ENCODE measurements around the gene AFF3. TPM values are rescaled to one million over a fixed set of nuclear protein-coding genes. Genes with fewer than 3 reads are reported as not detected.

AFF3 gene
- total and polyA plus RNA-seq, 4 donors, result 0.48 to 5.3 (median 2.3) TPM

GRCh38 chr2:99808361-99809200 is 333.8 kb downstream of the AFF3 start:
- DNase-seq (ENCODE audit: low spot score), result no peak
- Histone ChIP-seq H3K27ac (ENCODE audit: low read depth in 1 of 2, low read length in 2 of 2) (no peak overlapping the region), H3K27me3 (ENCODE audit: control insufficient read depth in 4 of 4, insufficient read depth in 4 of 4, low read length in 3 of 4) (no peaks in the 10 kb centered on the region), H3K4me3 (ENCODE audit: low read depth in 1 of 3, low read length in 3 of 3) (no peak overlapping the region), H3K9ac (ENCODE audit: low read depth in 1 of 2, low read length in 2 of 2) (no peak overlapping the region), H3K9me3 (ENCODE audit: control insufficient read depth in 4 of 4, low read length in 3 of 4) (no peaks in the 10 kb centered on the region), H3K36me3 (ENCODE audit: control insufficient read depth in 4 of 4, insufficient read depth in 3 of 4, low read depth in 1 of 4, low read length in 3 of 4) (no peaks in the 10 kb centered on the region), H3K4me1 (ENCODE audit: control insufficient read depth in 4 of 4, insufficient read depth in 4 of 4, low read length in 3 of 4) (no peaks in the 10 kb centered on the region)
- TF ChIP-seq HNF4A (conservative IDR thresholded peaks at IDR 0.05), result no peak
- no peak for TF ChIP-seq TAF1 (conservative IDR thresholded peaks at IDR 0.05)
- no peak for TF ChIP-seq CTCF (IDR thresholded peaks at IDR 0.05; ENCODE audit: low read depth, low read length, missing input control)
- TF ChIP-seq REST (IDR thresholded peaks at IDR 0.05), result no peak
- TF ChIP-seq NR2F2 (IDR thresholded peaks at IDR 0.05), result no peak
- TF ChIP-seq RXRA (IDR thresholded peaks at IDR 0.05), result no peak
- no peak for TF ChIP-seq FOXA2 (IDR thresholded peaks at IDR 0.05)
- no peak for TF ChIP-seq YY1 (IDR thresholded peaks at IDR 0.05)
- TF ChIP-seq HNF4G (IDR thresholded peaks at IDR 0.05), result no peak
- TF ChIP-seq GABPA (IDR thresholded peaks at IDR 0.05 in 1 of 2, conservative IDR thresholded peaks at IDR 0.05 in 1 of 2), result no peak
- TF ChIP-seq MAX (IDR thresholded peaks at IDR 0.05), result no peak
- TF ChIP-seq EGR1 (IDR thresholded peaks at IDR 0.05; ENCODE audit: low read depth in 2 of 2), result no peak
- TF ChIP-seq FOXA1 (IDR thresholded peaks at IDR 0.05), result no peak
- WGBS, result 88% methylated on average over 4 of the region's 4 CpGs

- H3K9ac ChIP-seq (ENCODE audit: low read depth in 1 of 2, low read length in 2 of 2), result no peak overlapping the region
- TF ChIP-seq GABPA (IDR thresholded peaks at IDR 0.05 in 1 of 2, conservative IDR thresholded peaks at IDR 0.05 in 1 of 2) (no peak), JUND (IDR thresholded peaks at IDR 0.05) (no peak), SP1 (IDR thresholded peaks at IDR 0.05) (no peak), ATF3 (IDR thresholded peaks at IDR 0.05) (no peak), YY1 (IDR thresholded peaks at IDR 0.05) (no peak), TAF1 (conservative IDR thresholded peaks at IDR 0.05) (no peak)
- H3K27me3 ChIP-seq (ENCODE audit: control insufficient read depth in 4 of 4, insufficient read depth in 4 of 4, low read length in 3 of 4), result no peaks in the 10 kb centered on the region
- WGBS, result 88% methylated on average over 4 of the region's 4 CpGs
- H3K4me3 ChIP-seq (ENCODE audit: low read depth in 1 of 3, low read length in 3 of 3), result no peak overlapping the region
- DNase-seq (ENCODE audit: low spot score), result no peak
- H3K27ac ChIP-seq (ENCODE audit: low read depth in 1 of 2, low read length in 2 of 2), result no peak overlapping the region
- H3K36me3 ChIP-seq (ENCODE audit: control insufficient read depth in 4 of 4, insufficient read depth in 3 of 4, low read depth in 1 of 4, low read length in 3 of 4), result no peaks in the 10 kb centered on the region
- no peaks in the 10 kb centered on the region for H3K9me3 ChIP-seq (ENCODE audit: control insufficient read depth in 4 of 4, low read length in 3 of 4)
- H3K4me1 ChIP-seq (ENCODE audit: control insufficient read depth in 4 of 4, insufficient read depth in 4 of 4, low read length in 3 of 4), result no peaks in the 10 kb centered on the region
Observed at GRCh38 chr2:99806758-99807157, 335.6 kb downstream of the AFF3 start.

Measured in liver (tissue), 9 donors.